NCI-H1436 (cell line): ENCODE results near the gene AP3M1.

Experiments used
- DNase-seq: peaks from one replicate; lab custom pipeline; 2025; lab: John Stamatoyannopoulos, UW

AP3M1 gene

GRCh38 chr10:74079936-74080590, 70.6 kb downstream of the AP3M1 start:
- DNase-seq = no peak

- DNase-seq = no peak
Observed at GRCh38 chr10:74079028-74079935, 71.3 kb downstream of the AP3M1 start.

- DNase-seq = no peak
Observed at GRCh38 chr10:74078037-74078436, 72.6 kb downstream of the AP3M1 start.

- DNase-seq = no peak
Observed at GRCh38 chr10:74077416-74077815, 73.2 kb downstream of the AP3M1 start.

- no peak for DNase-seq
Observed at GRCh38 chr10:74076961-74077360, 73.7 kb downstream of the AP3M1 start.

GRCh38 chr10:74075906-74076305, 74.7 kb downstream of the AP3M1 start:
- DNase-seq = no peak

GRCh38 chr10:74072503-74072902, 78.1 kb downstream of the AP3M1 start:
- no peak for DNase-seq

- DNase-seq = no peak
Observed at GRCh38 chr10:74071157-74071556, 79.5 kb downstream of the AP3M1 start.
